ENCODE results near the gene EIF5B. TPM values are rescaled to one million over a fixed set of nuclear protein-coding genes. Genes with fewer than 3 reads are reported as not detected.

EIF5B gene
- total RNA-seq, 1 donor from 2014 or later: 118 TPM

- DNase-seq (ENCODE audit: low read depth): no peak
These were observed 77.4 kb downstream of the EIF5B start for GRCh38 chr2:99414566-99414965.

GRCh38 chr2:99417396-99417795 is 80.2 kb downstream of the EIF5B start:
- DNase-seq (ENCODE audit: low read depth): no peak

- DNase-seq (ENCODE audit: low read depth): peak; percentile 42
These were observed 82.8 kb downstream of the EIF5B start for GRCh38 chr2:99420031-99420430.

- peak; percentile 54 for DNase-seq (ENCODE audit: low read depth)
These were observed 83.6 kb downstream of the EIF5B start for GRCh38 chr2:99420751-99421299.

GRCh38 chr2:99421469-99421868 is 84.3 kb downstream of the EIF5B start:
- peak; percentile 30 for DNase-seq (ENCODE audit: low read depth)

- no peak for DNase-seq (ENCODE audit: low read depth)
These were observed 85.4 kb downstream of the EIF5B start for GRCh38 chr2:99422599-99422998.

- DNase-seq (ENCODE audit: low read depth): no peak
These were observed 87.2 kb downstream of the EIF5B start for GRCh38 chr2:99424371-99424770.

GRCh38 chr2:99425022-99425421 is 87.8 kb downstream of the EIF5B start:
- DNase-seq (ENCODE audit: low read depth): no peak

GRCh38 chr2:99430614-99431291 is 93.6 kb downstream of the EIF5B start:
- DNase-seq (ENCODE audit: low read depth): peak; percentile 61

GRCh38 chr2:99431587-99432275 is 94.5 kb downstream of the EIF5B start:
- DNase-seq (ENCODE audit: low read depth): no peak

- DNase-seq (ENCODE audit: low read depth): no peak
These were observed 96.2 kb downstream of the EIF5B start for GRCh38 chr2:99433340-99433739.

- DNase-seq (ENCODE audit: low read depth): no peak
These were observed 99.7 kb downstream of the EIF5B start for GRCh38 chr2:99436874-99437273.

- DNase-seq (ENCODE audit: low read depth): no peak
These were observed 102.8 kb downstream of the EIF5B start for GRCh38 chr2:99439971-99440505.

GRCh38 chr2:99442837-99443236 is 105.6 kb downstream of the EIF5B start:
- DNase-seq (ENCODE audit: low read depth): peak; percentile 25

GRCh38 chr2:99444222-99444621 is 107.0 kb downstream of the EIF5B start:
- no peak for DNase-seq (ENCODE audit: low read depth)

GRCh38 chr2:99445065-99445464 is 107.9 kb downstream of the EIF5B start:
- no peak for DNase-seq (ENCODE audit: low read depth)

- peak; percentile 96 for DNase-seq (ENCODE audit: low read depth)
These were observed 111.4 kb downstream of the EIF5B start for GRCh38 chr2:99448556-99448955.

- DNase-seq (ENCODE audit: low read depth): peak; percentile 13
These were observed 113.0 kb downstream of the EIF5B start for GRCh38 chr2:99450199-99450598.

Other genes starting within 250 kb of the EIF5B start
- 5.6 and 9.2 TPM in 2 replicates for gene C2orf15, start 195.7 kb upstream of the EIF5B start, total RNA-seq
- gene TSGA10, start 182.4 kb upstream of the EIF5B start, total RNA-seq: 13.9 and 21.6 TPM in 2 replicates
- 4.9 and 8.1 TPM in 2 replicates for gene LIPT1, start 182.4 kb upstream of the EIF5B start, total RNA-seq
- gene MITD1, start 156.3 kb upstream of the EIF5B start, total RNA-seq: 25.8 and 44.6 TPM in 2 replicates
- gene MRPL30, start 156.2 kb upstream of the EIF5B start, total RNA-seq: 45.1 and 45.3 TPM in 2 replicates
- not detected in 2 replicates for gene LYG2, start 81.7 kb upstream of the EIF5B start, total RNA-seq
- 0.70 TPM in 1 of 2 replicates, not detected in the other for gene LYG1, start 36.2 kb upstream of the EIF5B start, total RNA-seq
- 114 and 179 TPM in 2 replicates for gene TXNDC9, start 1.1 kb upstream of the EIF5B start, total RNA-seq
- 23.6 and 54.6 TPM in 2 replicates for gene REV1, start 152.6 kb downstream of the EIF5B start, total RNA-seq

Measured in renal cortical epithelial cell (primary cell).